Left renal cortex interstitium (tissue), 4 donors: ENCODE measurements around the gene SNRPD3. TPM values are rescaled to one million over a fixed set of nuclear protein-coding genes. Genes with fewer than 3 reads are reported as not detected.
"Not testable (repeated sequence)": the region's sequence is repeated elsewhere in the genome, so short reads cannot be mapped to it uniquely, and the experiment has no call there.

ENCODE experiments used
- DNase-seq, 4 donors: peaks; one replicate each; pipeline ENCODE4 v3.0.0-alpha.2; 2013; ENCODE audit warnings: low read depth in 4 of 4, low spot score in 2 of 4, missing footprints in 1 of 4
- polyA plus RNA-seq, 4 donors: library from polyadenylated mRNA; unstranded; fragments of 120-200 nt; gene quantifications; one replicate each; pipeline ENCODE4 v1.2.1, GENCODE V29; 2013; ENCODE audit not compliant: insufficient read length in 4 of 4

SNRPD3 gene
- polyA plus RNA-seq, 4 donors, result 186 to 229 (median 196) TPM

DNA sequence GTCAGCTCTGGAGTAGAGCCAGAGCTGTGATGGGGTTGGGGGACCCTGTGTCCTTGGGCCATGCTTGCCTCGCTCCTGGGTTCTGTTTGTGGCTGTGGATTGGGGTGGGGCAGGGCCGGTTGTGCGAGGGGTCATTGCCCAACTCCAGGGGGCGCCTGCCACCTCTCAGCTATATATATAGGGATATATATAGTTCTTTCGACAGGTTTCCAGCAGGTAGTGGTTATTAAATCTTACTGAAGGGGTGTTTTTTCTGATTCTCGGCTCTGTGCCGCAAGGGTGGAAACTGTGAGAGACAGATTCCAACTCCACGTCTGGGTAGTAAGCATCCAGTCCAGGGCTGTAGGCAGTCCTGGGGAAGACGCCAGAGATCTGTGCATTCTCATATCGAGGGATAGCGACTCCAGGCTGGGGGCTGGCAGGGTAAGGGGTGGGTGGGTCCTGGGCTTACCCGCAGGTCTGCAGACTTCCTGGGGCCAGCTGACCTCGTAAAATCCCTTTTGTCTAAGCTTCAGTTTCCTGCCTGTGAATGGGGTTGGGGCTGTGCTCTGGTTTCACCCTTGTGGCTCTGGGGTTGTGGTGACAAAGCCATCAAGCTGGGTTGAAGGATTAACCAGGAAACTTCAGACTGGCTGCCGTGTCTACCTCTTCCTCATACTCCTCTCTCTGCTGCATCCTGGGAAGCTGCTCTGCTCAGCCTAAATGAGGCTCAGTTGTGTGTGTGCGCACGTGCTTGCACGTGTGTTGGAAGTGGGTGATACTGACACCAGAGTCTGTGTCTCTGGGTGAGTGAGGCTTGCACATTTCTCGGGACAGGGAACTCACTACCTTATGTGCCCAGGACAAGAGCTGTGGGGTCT is 48.2 kb downstream of the SNRPD3 start:
- DNase-seq, result not testable (repeated sequence)

DNA sequence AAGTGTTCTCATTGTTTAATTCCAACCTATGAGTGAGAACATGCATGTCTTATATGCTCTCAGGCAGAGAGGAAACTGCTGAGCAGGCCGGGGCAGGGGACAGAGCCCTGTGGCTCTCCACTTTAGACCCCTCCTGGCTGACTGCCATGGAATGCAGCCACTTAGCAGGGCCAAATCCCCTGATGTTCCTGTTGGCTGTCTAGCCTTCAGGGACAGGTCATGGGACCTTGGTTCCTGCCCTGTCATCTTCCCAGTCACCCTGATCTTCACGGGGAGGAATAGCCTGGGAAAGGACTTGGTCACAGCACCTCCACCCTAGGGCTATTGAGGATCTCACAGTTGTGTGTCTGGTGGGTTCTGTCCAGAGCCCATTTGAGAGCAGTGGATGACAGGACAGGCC is 50.5 kb downstream of the SNRPD3 start:
- DNase-seq, result not testable (repeated sequence)

DNA sequence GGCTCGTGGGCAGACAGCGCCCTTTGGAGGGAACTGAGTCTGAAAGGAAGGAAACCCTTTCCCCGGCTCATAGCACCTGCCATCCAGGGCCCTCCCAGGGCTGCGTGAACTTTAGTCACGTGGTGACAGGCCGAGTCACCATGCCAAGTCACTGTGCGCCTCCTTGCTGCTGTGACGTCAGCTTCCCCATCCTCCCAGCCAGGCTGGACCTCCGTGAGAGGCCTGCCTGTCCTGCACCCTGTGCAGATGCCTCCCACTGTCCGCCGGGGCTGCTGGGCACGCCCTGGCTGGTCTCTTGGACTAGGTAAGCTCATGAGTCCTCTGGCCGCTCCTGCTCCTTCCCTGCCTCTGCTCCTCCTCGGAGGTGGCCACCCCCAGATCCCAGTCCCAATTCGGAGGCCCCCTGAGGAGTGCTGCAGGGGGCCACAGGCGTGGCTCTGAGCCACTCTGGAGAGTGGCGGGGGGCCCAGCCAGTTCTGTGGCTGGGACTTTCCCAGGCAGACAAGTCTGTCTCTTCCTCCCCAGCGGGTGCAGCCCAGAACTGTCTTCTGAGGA is 51.7 kb downstream of the SNRPD3 start:
- not testable (repeated sequence) for DNase-seq

DNA sequence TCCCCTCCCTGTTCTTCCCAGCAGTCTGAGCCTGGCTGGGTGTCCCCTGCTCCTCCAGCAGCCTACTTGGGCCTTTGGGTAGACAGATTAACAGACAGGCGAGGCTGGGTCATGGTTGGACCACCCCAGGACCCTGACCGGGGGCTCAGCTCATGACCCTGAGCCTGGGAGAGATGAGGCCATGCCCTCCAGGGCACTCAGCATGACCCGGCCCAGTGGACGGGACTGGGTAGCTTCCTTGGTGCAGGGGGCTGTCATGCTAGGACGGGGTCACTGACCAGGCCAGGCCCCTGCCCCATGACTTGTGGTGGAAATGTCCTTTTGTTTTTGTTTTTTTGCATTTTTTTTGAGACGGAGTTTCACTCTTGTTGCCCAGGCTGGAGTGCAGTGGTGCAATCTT is 52.5 kb downstream of the SNRPD3 start:
- DNase-seq, result not testable (repeated sequence)

DNA sequence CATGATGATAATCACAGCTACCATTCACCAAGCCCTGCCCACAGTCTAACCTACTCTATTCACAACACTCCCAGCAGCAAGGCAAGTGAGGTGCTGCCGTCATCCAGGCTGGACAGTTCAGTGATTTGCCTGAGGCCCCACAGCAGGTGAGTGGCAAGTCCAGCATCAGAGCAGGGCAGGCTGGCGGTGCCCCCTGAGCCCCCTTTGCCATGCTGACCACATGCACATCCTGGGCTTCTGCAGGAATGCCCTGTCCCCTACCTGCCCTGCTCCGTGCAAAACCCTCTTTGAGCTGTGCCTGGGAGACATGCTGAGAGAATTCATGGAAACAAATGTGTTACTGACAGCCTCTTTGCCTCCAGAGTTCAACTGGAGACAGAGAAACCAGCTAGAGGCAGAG is 54.1 kb downstream of the SNRPD3 start:
- not testable (repeated sequence) for DNase-seq

DNA sequence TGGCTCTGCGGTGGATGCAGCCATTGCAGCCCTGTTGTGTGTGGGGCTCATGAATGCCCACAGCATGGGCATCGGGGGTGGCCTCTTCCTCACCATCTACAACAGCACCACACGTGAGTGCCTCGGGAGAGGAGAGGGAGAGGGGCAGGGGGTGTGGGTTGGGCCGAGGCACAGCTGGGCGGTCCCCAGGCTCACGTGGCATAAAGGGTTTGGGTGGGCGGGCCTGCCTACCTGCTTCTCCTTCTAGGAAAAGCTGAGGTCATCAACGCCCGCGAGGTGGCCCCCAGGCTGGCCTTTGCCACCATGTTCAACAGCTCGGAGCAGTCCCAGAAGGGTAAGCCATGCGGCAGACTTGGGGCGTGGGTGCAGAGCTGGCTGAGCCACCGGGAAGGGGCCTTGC is 59.0 kb downstream of the SNRPD3 start:
- DNase-seq, result not testable (repeated sequence)

DNA sequence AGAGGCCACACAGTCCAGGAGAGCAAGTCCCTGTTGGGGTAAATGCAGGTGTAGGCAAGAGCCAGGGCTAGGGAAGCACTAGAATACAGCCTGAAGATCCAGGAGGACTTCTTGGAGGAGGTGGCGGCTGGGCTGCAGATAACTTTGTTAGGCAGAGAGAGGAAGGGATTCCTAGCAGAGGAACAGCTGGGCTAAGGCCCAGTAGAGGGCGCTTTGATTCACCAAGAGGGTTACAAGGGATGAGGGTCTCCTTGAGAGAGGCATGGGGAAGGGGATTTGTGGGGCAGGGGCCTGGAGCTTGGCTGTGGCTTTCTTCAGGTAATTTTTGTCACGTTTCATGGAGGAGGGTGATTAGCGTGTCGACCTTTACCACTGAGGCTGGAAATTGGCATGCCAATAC is 65.4 kb downstream of the SNRPD3 start:
- DNase-seq, result not testable (repeated sequence)

DNA sequence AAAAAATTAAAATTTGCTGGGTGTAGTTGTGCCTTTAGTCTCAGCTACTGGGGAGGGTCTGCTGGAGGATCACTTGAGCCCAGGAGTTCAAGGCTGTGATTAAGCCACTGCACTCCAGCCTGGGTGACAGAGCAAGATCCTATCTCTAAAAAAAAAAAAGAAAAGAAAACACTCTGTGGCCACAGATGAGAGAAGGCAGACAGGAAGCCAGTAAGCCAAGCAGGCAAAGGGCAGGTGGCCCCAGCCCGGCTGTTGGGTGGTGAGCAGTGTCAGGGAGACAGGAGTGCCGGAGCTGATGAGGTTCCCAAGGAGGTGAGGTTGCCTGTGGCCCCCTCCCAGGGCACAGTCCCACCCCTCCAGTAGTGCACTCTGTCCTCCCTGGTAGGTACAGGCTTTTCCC is 66.8 kb downstream of the SNRPD3 start:
- not testable (repeated sequence) for DNase-seq

Other genes starting within 250 kb of the SNRPD3 start
- 1 to 10 TPM; 7.3 to 9.9 (median 8.5) TPM for gene ADORA2A, start 128.4 kb upstream of the SNRPD3 start, polyA plus RNA-seq
- 1 to 10 TPM in 2 of 4 donors, under 1 TPM in 2; 0.52 to 1.5 (median 0.85) TPM for gene UPB1, start 60.7 kb upstream of the SNRPD3 start, polyA plus RNA-seq
- 10 to 100 TPM; 82.9 to 96.5 (median 93.2) TPM for gene GUCD1, start 861 bp upstream of the SNRPD3 start, polyA plus RNA-seq
- 10 to 100 TPM; 28.0 to 44.8 (median 39.2) TPM for gene LRRC75B, start 37.1 kb downstream of the SNRPD3 start, polyA plus RNA-seq
- 10 to 100 TPM; 52.3 to 71.2 (median 57.8) TPM for gene GGT1, start 47.2 kb downstream of the SNRPD3 start, polyA plus RNA-seq
- gene PIWIL3, start 218.7 kb downstream of the SNRPD3 start, polyA plus RNA-seq, result under 1 TPM in 1 of 4 donors, not detected in 3; 0.05 TPM